NCI-H524 (cell line): ENCODE data around the gene LDB2.
A peak's percentile ranks its signal among the peaks of the same experiment; 100 is the strongest.

ENCODE experiments used
- DNase-seq, 2 experiments: peaks; one replicate each; lab custom pipeline; 2025; lab: John Stamatoyannopoulos, UW

The LDB2 gene

DNA sequence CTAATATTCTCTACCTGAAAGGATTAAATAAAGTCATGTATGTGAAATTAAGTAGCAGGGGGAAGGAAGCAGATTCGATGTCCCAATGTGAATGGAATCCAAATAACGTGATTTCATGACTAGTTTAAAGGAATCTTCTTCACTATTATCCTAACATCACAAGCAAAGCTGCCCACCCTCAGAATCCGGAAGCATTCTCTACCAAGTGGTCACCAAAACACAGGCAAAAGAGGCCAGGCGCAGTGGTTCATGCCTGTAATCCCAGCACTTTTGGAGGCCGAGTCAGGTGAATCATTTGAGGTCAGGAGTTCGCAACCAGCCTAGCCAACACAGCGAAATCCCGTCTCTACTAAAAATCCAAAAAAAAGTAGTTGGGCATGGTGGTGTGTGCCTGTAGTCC, 212.9 kb downstream of the LDB2 start:
- no peak for DNase-seq

DNA sequence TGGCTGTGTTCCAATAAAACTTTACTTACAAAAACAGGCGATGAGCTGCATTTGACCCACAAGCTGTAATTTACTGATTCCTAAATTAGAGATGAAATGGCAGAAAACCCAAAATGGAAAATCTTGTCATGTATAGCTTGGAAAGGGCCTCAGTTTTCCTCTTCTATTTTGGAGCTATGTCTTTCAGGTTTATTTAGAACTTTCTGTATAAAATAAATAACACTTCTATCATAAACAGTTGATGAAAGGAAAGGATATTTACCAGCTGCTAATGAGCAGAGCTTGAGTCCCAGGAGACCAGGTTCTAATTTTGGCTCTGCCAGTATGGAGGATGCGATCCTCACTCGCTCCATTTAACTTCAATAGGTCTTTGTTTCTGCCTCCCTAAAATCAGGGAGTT, 213.5 kb downstream of the LDB2 start:
- no peak for DNase-seq

DNA sequence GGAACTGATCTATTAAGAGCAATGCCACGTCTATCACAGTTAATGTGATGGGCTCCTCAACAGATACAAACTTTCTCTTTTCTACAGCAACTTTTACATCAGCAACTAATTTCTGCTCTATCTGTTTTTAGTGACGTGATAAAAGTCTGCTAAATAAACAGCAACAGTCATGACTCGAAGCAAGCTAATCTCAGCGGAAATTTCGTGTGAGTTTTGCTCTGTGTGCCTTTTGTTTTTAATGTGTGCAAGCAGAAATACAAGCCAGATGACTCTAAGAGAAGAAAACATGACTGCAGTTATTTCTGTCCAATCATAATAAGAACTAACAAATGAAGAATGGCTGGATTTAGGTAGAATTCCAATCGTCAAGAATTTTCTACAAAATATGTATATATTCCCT, 214.3 kb downstream of the LDB2 start:
- no peak for DNase-seq

DNA sequence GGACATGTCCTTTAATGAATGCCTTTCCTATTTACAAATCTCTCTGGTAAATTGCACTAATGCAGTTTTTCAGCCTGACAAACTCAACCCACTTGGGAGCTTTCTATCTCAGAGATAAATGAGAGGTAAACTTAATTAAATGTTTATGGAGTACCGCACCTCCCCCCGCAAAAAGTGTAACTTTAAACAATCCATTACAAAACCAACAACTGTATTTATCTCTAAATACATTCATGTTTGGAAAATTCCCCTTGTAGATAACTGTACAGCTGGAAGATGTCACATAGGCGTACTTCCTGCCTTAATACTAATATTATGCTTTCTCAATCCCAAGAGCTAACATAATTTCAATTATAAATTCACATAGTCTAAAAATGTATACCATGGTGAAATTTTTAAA, 215.5 kb downstream of the LDB2 start:
- DNase-seq, result no peak

DNA sequence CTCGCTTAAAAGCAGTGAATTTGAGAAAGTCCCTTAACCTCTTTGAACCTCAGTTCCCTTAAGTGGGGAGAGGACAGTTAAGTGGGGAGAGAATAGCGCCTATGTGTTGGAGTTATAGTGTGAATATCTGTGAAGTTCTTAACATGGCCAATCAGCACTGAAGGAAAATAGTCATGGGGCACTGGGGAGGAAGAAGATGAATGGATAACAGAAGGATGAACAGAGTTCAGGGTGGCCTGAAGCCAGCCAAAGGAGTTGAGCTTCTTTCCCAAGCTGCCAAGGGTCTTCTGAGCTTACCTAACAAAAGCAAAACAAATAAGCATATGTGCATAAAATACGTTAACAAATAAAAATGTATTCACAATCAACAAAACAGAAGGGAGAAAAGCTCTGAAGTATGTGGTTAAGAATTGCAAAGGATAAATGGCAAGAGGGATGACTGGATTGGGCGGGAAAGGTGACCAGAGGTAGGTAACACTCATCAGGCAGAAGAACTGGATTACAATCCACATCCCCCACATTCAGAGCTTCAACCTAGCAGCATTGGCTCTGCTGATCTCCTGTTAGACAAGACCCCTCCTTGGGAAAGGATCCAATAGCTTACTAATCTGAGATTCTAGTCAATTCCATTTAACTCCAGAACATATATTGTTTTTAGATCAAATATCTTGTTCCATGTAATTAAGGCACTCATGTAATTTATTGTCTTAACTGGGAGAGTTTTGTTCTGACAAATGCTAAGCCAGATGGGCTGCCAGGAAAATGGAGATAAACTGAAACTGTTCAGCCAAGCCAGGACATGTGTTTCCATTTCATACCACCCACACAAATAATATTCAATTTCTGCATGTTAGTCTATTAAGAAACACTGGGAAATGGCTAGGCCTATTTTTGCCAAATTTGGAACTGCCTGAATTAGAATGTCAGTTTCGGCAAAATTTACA, 221.2 kb downstream of the LDB2 start:
- DNase-seq, result peak in 1 of 2 experiments; percentile 12

DNA sequence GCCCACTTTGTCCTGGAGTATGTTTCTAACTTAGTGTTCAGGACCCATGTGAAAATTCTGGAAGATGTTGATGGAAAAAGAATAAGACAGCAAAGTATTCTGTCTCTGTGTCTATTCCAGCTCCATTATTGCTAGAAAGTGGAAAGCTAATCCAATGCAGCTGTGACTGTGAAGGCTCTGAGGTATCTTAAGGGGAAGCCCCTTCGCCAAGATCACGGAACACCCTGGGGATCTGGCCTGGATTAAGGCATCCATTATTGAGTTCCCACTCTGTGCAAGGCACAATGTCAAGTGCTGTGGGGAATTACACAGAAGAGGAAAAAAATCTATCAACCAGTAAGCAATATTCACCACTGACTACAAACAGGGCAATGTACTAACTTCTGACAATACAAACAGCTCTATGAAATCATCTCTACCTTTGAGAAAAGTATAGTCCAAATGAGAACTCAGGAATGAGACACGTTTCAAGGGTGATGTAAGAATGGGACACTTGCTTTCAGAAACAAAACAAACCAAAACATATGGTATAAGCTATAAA, 222.1 kb downstream of the LDB2 start:
- no peak for DNase-seq

DNA sequence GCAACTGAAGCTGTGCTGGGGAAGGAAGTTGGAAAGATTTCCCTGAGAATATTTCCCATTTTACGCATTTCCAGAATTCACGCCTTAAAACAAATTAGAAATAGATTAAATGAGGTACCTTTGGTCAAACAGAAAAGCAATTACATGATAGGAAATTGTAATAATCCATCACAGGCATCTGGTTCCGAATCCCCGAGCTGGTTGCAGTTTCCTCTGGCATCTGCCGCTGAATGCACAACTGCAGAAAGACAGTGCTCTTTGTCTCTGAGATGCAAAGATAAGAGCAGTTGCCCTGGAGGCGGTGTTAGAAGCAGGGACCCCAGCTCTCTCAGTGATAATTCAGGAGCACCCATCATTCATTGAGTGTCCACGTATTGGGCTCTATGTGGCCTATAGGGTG, 224.4 kb downstream of the LDB2 start:
- no peak for DNase-seq

DNA sequence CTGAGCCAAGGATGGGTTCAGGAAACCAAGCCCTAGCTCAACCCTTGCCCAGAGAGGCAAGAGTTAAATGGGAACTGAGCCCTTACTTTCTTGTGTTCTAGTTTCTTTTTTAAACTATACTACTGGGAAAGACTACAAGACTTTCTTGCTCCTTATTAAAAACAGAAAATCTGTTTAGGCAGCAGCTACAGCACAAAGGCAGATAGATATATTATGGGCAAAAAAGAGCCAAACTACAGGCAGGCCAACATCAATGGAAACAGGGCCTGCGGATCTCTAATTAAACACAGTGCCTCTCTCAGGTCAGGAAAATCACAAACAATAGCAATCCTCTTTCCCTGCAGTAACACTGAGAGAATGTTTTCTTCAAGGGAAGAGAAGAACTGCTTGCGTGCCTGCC, 226.0 kb downstream of the LDB2 start:
- no peak for DNase-seq

DNA sequence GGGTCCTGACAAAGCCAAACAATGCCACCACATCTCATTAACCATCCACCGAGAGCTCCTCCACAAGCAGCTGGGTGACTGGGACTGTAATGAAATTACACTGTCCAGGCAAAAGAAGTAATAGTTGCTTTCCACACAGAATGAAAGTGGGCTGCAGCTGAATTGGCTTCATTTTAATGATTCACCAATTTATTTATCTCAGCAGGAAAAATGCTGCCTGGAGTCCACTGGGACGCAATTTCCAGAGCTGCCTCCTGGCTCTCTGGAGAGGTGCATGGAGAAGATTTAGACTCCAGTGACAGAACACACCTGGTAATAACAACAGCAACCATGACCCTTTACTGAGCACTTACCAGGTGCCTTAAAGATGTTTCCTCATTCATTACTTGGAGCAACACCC, 226.7 kb downstream of the LDB2 start:
- no peak for DNase-seq

DNA sequence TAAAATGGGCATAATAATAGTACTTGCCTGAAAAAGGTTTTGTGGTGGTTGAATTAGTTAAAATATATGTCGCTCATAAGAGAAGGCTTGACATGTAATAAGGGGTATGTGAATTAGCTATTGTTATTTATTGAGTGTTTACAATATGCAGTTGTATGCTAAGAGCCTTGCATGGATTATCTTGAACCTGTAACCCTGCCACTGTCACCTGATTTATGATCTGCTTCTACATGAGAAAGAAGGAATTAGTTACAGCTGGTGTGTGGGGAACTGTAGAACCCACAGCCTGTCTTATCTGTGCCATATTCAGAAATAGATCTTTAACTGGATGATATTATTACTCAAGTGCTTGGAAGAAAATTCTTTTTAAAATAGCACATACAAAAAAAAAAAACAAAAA, 227.7 kb downstream of the LDB2 start:
- DNase-seq, result peak in 1 of 2 experiments; percentile 38

DNA sequence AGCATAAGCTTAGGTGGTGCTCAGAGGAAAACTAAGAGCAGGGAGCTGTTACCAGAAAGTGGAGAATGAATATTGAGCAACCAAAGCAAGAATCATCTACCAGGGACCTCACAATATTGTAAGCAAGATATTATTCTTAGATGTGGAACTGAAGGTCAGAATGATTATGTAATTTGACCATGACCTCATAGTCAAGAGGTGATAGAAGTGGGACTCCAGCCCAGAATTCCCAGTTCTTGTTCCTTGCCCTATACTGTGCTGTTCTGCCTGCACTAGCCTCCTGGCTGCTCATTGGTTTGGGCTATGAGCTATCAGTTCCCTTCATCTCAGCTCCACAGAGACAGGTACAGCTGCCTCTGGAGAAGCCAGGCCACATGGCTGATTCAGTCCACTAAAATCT, 229.4 kb downstream of the LDB2 start:
- no peak for DNase-seq

DNA sequence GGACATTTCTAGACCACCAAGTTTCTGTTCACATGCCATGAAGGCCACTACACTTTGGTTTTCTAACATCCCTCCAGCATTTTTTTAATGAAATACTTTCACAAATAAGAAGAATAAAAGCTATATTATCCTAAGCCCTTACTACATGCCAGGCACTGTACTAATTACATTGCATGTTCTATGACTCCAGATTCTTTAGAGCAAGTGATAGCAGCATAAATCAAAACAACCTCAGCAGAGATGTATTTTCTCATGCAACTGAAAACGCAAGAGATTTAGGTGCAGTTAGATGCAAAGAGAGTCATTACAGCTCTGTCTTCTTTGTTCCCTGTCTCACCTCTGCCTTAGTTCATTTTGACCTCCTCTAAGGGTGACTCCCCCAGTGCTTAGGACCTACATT, 230.0 kb downstream of the LDB2 start:
- no peak for DNase-seq

DNA sequence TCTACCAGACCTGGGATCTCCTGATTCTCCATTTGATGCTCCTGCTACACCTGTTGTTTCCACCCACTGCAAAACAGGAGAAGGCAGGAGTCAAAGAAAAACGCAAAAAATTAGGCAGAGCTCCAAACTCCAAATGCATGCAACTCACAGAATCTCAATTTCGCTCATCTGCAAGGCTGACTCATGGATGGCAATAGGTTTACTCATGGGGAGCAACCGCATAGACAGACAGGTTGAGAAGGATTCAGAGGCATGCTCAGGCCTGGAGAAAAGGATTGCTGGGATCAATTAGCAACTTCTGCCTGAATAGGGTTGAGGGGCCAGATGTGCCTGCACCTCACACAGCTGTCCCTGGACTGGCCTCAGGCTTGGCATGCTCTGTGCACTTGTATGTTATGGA, 231.0 kb downstream of the LDB2 start:
- no peak for DNase-seq

DNA sequence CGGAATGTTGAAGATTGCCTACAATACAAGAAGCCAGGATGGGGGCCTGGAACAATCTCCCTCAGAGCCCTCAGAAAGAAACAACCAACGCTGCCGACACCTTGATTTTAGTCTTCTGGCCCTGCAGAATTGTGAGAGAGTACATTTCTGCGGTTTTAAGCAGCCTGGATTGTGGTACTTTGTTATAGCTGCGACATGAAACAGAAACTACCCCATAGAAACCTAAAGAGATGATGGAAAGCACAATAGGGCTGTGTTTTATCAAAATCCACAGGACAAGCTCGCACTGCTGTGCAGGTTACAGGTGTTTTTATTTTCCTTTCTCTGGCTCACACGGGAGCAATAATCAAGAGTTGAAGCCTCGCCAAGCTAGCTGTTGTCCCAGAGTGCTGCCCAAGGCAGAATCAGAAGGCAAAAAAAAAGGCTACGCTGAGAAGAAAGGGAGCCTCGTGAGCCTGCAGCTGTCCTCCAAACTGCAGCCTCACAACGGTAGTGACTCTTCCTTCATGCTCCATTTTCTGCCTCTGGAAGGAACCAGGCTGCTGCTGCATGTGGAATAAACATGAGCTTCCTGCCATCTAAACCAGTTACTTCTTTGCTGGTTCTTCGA, 232.4 kb downstream of the LDB2 start:
- DNase-seq, result no peak

DNA sequence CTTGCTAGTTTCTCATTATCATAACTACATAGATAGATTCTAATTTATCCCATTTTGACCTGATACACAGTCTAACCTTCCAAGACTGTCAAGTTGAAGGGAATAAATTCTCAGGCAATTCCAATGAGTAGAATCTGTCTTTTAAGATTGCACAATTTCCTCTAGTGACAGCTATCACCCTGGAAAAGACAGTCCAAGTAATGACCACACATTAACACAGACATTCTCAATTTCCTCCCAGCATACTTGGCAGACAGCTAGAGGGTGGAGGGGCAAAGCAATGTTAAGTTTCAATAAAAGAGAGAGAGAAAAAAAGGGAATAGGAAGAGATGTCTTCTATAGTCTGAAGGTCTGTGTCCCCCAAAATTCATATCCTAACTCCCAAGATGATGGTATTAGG, 234.7 kb downstream of the LDB2 start:
- no peak for DNase-seq

DNA sequence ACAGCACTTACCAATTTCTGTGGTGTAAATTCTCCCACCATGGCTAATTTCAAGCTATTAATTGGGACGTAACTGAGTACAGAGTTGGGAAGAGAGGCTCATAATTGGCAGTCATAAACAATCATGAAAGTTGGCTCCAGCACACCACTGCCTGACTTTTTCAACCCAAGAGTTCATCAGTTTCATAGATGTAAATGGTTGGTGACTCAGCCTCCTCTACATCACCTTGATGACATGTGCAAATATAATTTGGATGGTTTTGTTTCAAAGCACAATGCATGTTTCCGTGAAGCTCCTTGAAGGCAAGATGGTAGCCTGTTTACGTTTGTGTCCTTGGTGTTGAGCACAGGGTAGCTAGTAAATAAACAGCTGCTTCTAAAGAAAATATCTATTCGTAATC, 235.1 kb downstream of the LDB2 start:
- DNase-seq, result no peak

DNA sequence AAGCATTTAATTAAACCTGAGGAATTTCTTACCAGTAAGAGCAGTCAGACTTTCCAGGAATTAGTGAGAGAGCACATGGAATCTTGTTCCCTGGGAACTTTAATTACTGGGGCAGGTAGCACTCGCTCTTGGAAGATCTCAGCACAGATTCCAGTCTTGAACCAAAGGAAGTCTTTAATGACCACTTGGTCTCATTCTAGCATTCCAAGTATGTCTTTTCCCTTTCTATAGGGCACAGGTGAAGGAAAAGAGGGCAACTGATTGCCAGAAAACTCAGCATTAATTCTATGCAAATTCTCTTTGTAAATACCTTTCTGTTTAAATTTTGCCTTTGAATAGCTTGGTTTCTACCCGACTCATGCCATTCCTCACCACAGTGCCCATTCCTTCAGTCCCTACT, 236.6 kb downstream of the LDB2 start:
- no peak for DNase-seq

DNA sequence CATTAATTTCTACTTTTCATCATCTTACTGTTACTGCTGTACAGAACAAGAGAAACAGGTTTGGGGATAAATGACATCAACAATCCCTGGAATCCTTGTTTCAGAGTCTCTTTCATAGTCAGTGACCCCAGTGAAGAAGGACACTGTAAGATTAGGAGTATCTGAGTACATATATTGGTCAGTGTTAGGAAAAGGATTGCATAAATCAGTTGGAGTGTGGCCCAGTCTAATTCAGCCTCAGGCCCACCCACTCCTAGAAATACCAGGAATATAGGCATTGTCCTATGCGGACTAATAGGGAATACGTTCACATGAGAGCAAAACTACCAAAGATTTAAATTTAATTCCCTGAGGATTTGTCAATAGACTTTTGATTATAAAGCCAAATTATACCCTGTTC, 237.8 kb downstream of the LDB2 start:
- DNase-seq, result no peak

DNA sequence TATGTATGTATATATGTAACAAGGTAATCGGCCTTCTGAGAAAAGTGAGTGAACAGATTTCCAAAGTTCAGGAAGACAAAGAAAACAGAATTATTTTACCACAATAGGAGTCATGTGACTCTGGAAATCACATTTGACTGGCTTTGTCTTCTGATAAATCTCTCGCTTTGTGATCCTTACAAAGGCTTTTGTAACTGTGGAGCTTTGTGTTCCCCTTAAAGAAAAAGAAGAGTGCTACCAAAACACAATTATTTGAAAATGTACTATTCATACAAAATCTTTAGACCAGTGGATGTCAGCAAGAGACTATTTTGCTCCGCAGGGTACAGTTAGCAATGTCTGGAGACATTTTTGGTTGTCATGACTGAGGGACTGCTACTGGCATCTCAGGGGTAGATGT, 238.8 kb downstream of the LDB2 start:
- DNase-seq, result no peak

DNA sequence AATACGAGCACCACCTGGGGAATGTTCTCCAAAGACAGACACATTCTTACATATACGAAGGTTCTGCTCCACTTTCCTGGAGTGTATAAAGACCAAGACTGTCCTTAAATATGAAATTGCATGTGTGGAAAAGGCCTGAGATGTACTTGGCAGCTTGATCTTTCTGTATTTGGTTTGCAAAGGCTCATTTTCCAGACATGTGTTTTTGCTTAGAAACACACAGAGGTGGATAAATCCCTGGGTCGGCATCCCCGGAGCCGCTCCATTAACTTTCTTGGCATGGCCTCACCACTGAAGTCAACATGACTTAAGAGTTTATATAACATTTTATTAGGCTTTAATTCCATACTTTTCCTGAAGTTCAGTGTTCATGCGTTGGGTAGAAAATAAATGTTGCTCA, 239.4 kb downstream of the LDB2 start:
- no peak for DNase-seq

DNA sequence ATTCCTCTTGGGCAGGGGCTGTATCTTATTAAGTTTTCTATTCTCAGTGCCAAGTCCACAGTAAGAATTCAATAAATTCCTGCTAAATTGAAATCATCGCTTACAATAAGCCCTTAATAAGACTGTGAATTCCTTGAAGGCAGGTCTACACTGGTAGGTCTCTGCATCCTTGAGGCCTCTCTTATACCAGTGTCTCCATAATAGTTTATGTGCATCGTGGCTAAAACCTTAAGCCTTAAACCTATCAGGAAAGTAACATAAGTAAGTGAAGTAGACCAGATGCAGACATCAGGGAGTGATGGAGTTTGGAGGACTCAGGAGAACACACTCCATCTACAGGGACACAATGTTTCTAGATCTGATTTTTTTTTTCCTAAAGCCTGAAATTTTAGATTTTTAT, 240.3 kb downstream of the LDB2 start:
- no peak for DNase-seq

DNA sequence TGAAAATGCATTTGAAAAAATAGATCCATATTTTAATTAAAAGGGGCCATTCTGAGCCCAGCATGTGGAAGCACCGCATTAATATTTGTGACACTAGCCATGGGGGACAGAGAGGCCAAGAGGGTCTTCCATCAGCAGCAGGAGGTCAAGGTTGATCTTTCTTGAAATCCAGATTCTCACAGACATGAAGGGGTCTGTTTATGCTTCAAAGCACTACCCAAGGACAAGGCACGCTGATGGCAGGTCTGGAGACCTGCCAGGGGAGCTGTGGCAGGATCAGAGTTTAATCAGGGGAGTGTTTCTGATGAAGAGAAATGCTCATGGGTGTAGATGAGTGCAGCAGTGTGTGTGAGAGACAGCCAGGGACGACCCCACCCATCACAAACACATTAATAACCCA, 243.3 kb downstream of the LDB2 start:
- no peak for DNase-seq

DNA sequence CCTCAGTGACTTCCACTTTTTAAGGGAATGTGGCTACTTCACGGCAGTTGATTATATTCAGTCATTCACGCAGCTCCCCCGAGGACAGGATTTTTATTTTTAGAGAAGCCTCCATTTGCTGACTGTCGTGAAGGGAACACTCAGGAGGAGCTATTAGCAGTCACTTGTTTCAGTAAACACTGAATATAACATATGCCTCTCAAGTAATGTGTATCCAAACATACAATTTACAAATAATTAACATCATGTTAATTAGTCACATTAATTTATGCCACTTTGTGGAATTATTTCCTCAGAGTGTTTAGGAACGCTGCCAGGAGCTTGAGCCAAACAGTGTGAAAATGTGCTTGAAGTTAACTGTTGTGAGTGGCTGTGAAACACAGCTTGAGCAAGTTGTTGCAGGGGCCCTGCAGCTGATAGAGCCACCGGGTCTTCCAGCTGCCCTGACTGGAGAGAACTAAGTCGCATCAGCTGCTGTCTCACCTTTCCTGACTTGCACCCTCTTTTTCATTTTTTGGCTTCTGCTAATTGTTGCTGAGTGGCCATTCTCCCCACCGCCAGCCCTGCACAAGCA, 245.6 kb downstream of the LDB2 start:
- no peak for DNase-seq
